ENCODE results near the gene ZXDC. TPM values are rescaled to one million over a fixed set of nuclear protein-coding genes. Genes with fewer than 3 reads are reported as not detected.
A peak's percentile ranks its signal among the peaks of the same experiment; 100 is the strongest.

The ZXDC gene
- total RNA-seq, 2 donors from 2014 or later = 20.4 to 28.5 TPM

DNA sequence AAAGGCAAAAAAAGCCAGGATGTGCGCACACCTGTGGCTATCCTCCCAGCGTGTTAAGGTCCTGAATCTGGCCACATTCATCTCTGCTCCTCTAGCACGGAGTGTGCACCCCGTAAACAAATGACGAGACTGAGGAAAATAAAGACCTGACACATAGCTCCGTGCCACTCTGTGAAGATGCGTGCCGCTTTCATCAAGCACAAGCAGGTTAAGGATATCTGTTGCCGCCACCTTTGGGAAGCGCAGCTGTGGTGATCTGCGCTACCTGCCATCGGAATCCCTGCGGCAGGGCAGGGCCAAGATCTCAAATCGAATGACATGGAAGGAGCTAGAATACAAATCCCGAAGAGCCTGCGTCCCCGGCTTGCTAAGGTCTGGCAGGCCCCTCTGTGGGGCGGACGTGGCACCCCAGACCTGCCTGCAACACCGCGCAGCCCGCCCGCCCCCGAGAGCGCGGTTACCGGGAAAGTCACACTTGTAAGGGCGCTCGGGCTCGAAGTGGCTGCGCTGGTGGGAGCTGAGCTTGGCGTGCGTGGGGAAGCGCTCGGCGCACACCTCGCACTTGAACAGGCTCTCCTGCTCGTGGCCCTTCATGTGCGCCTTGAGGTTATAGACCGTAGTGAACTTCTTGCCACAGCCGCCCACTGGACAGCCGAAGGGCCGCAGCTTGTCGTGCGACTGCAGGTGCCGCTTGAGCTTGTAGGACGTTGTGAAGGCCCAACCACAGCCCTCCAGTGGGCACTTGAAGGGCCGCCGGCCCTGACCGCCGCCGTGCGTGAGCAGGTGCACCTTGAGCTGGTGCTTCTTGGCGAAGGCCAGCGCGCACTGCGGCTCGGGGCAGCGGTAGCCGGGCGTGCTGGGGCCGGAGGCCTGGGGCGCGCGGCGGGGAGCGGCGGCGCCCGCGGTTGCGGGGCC, 936 bp downstream of the ZXDC start:
- Histone ChIP-seq H3K4me1 (peaks cover 18% of the 10 kb centered on the region), H3K36me3 (peaks cover 15% of the 10 kb centered on the region), H3K9me3 (no peaks in the 10 kb centered on the region), H3K9ac (ENCODE audit: low read depth in 2 of 2, low read length in 2 of 2) (peak overlapping the region; percentile 57 to 85), H3K4me3 (peak overlapping the region; percentile 68), H3K27me3 (no peaks in the 10 kb centered on the region), H3K27ac (peak overlapping the region; percentile 85)
- intact Hi-C loops (cut with DNase I) = no loop called here
- DNase-seq = peak; percentile 42
- TF ChIP-seq, protein P1, sequence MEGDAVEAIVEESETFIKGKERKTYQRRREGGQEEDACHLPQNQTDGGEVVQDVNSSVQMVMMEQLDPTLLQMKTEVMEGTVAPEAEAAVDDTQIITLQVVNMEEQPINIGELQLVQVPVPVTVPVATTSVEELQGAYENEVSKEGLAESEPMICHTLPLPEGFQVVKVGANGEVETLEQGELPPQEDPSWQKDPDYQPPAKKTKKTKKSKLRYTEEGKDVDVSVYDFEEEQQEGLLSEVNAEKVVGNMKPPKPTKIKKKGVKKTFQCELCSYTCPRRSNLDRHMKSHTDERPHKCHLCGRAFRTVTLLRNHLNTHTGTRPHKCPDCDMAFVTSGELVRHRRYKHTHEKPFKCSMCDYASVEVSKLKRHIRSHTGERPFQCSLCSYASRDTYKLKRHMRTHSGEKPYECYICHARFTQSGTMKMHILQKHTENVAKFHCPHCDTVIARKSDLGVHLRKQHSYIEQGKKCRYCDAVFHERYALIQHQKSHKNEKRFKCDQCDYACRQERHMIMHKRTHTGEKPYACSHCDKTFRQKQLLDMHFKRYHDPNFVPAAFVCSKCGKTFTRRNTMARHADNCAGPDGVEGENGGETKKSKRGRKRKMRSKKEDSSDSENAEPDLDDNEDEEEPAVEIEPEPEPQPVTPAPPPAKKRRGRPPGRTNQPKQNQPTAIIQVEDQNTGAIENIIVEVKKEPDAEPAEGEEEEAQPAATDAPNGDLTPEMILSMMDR (IDR thresholded peaks at IDR 0.05) = no peak

DNA sequence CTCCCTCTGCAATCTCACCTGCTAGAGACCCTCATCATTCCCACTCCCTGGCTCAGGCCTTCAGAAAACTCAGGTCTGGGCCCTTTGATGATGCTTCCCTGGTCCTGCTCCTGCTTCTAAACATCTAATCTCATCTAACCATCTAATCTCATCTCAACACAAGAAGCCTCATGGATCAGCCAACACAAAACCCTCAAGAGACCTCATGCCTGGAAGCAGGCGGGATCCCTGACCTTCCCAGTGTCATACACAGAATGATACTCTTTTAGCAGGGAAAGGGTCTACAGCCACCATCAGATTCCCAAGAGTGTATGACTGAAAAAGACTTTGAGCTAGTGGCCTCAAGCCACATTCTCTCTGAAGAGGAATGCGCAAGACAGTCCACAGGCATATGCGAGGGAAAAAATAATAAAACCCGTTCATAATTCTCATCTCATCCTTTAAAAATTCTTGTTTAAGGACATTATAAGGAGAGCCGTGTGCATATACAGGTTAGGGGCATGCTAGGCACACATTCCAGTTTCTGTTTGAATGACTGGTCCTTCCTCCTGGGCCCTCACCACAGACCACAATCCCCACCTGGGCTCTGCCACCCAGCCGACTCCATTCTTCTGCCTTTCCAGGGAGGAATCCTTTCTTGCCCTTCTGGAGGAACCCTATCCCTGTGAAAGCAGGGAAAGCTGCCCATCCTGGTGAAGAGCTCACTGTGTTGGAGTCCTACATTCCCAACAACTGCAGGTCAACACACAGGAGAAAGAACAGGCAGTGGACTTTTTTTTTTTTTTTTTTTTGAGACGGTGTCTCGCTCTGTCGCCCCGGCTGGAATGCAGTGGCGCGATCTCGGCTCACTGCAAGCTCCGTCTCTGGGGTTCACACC, 2.2 kb downstream of the ZXDC start:
- Histone ChIP-seq H3K4me3 (peak overlapping the region; percentile 68), H3K27ac (no peak overlapping the region), H3K27me3 (no peaks in the 10 kb centered on the region), H3K4me1 (peaks cover 18% of the 10 kb centered on the region), H3K9ac (ENCODE audit: low read depth in 2 of 2, low read length in 2 of 2) (peak overlapping the region in 1 of 2 donors; percentile 27), H3K9me3 (no peaks in the 10 kb centered on the region), H3K36me3 (peaks cover 28% of the 10 kb centered on the region)
- intact Hi-C loops (cut with DNase I) = no loop called here
- TF ChIP-seq, protein P1 (IDR thresholded peaks at IDR 0.05) = no peak
- DNase-seq = no peak

DNA sequence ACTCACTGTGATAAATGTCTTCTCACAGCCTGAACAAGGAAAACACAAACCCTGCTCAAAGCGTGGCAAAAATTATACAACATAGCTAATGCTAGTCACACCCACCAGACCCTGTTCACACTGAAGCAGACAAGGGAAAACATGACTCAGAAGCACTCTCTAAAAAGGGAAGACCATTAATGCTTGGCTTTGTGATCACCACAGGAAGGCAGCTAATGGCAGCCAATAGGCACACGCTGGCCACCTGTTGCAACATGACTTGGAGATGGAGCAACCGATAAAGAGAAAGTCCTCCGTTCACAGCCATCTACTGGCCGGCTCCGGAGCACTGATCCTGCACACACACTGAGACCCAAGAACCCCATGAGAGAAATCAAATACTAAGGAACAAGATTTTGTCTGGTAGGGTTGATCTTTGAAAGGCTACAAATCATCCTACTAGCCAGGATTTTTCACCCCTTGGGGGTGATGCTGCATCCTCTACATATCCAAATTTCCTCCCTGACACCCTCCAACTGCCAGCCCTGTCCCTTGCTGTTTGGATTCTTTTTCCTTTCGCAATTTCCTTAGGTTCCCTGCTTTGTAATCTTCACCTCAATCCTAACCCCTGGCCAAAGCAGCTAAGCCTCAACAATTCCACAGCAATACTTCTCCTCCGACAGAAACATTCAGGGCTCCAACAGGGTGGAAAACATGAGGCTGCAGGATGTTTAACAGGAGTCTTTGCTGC, 3.2 kb downstream of the ZXDC start:
- Histone ChIP-seq H3K9ac (ENCODE audit: low read depth in 2 of 2, low read length in 2 of 2) (no peak overlapping the region), H3K4me1 (peaks cover 18% of the 10 kb centered on the region), H3K4me3 (no peak overlapping the region), H3K9me3 (no peaks in the 10 kb centered on the region), H3K36me3 (peaks cover 28% of the 10 kb centered on the region), H3K27ac (no peak overlapping the region), H3K27me3 (no peaks in the 10 kb centered on the region)
- intact Hi-C loops (cut with DNase I) = no loop called here
- DNase-seq = no peak
- TF ChIP-seq, protein P1 (IDR thresholded peaks at IDR 0.05) = no peak

DNA sequence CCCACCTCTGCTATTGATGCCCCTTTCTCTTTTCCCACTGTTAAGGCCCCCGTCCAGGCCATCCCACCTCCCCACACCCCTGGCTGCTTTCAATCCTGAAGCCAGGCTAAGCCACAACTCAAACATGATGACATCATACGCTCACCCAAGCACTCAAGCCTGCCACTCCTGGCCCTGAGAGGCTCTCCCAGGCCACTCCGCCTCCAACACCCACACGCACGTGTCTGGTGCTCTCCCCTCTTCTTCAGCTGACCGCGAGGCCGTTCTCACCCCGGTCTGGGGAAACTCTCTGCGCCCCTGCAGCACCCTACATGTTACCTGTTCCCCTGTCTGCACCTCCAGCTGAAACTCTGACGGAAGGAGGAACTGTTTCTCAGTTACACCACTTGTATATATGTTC, 6.2 kb downstream of the ZXDC start:
- Histone ChIP-seq H3K4me3 (no peak overlapping the region), H3K9me3 (no peaks in the 10 kb centered on the region), H3K27me3 (no peaks in the 10 kb centered on the region), H3K9ac (ENCODE audit: low read depth in 2 of 2, low read length in 2 of 2) (no peak overlapping the region), H3K27ac (no peak overlapping the region), H3K4me1 (peaks cover 18% of the 10 kb centered on the region), H3K36me3 (peaks cover 39% of the 10 kb centered on the region)
- no peak for DNase-seq
- TF ChIP-seq, protein P1 (IDR thresholded peaks at IDR 0.05) = no peak
- intact Hi-C loops (cut with DNase I) = no loop called here

Data from colonic mucosa (tissue), 4 donors.